Colonic mucosa (tissue), 4 donors: Measurements from ENCODE around the gene NTM. TPM values are rescaled to one million over a fixed set of nuclear protein-coding genes. Genes with fewer than 3 reads are reported as not detected.

Experiments used
- DNase-seq: peaks from one replicate; pipeline ENCODE4 v3.0.0-alpha.2; 2020
- H3K27ac ChIP-seq: fragments of 200-600 bp; one replicate; pipeline ENCODE4 v1.8.0; 2021
- H3K27me3 ChIP-seq: fragments of 200-600 bp; one replicate; pipeline ENCODE4 v1.8.0; 2021
- H3K36me3 ChIP-seq: fragments of 200-600 bp; one replicate; pipeline ENCODE4 v1.8.0; 2021
- H3K4me1 ChIP-seq: fragments of 200-600 bp; one replicate; pipeline ENCODE4 v1.8.0; 2021; ENCODE audit warnings: mild to moderate bottlenecking
- H3K4me3 ChIP-seq: fragments of 200-600 bp; one replicate; pipeline ENCODE4 v1.8.0; 2021
- H3K9ac ChIP-seq, 2 donors: one replicate each; pipeline ENCODE4 v1.7.0; 2013; ENCODE audit warnings: control low read depth in 2 of 2, low read depth in 2 of 2, low read length in 2 of 2
- H3K9me3 ChIP-seq: fragments of 200-600 bp; one replicate; pipeline ENCODE4 v1.8.0; 2021
- intact Hi-C: fragments of 100-400 bp; cut with DNase I; formaldehyde crosslinking; loops from one replicate; pipeline ENCODE4 v1.14.1; 2022
- total RNA-seq, 2 donors: library from RNA; stranded (reverse); fragmentation: NEBNext Ultra II Directional in 1 of 2; extraction: Animal tissue kit (Norgen Biotek cat#: 25700) in 1 of 2; gene quantifications; one replicate each; pipeline ENCODE4 v1.2.1, GENCODE V29; 2021
- TF ChIP-seq, protein P1 (sequence below): fragments of 200-600 bp; IDR thresholded peaks from one replicate; pipeline ENCODE4 v1.8.0; 2022; ENCODE audit warnings: antibody characterized with exemption, mild to moderate bottlenecking
- donor health status: healthy.
- donor health status: DM: no; HTN: no; CAD: no.
- donor health status: DM: no; HTN: no; CAD: no.

The NTM gene
- total RNA-seq, 2 donors from 2014 or later: 1.6 to 2.8 TPM

DNA sequence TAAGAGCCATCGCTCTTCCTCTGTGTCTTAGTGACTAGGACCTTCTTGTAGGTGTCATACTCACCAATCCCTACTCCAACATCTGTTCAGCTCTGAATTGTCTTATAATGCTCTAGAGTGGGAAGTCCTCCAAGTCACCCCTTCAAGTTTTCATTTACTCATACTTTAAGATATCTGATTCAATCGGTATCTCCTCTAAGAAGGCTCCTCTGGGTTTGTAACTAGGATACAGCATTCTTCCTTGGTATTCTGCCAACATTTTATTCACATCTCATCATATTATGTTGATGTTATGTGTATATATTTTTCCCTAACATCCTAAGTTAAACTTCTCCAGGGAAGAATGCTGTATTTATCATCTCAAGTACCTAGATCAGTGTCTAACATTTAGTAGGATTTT is 662.1 kb downstream of the NTM start:
- Histone ChIP-seq H3K9me3 (no peaks in the 10 kb centered on the region), H3K27me3 (no peaks in the 10 kb centered on the region), H3K4me3 (no peak overlapping the region), H3K27ac (no peak overlapping the region), H3K9ac (no peak overlapping the region), H3K4me1 (no peaks in the 10 kb centered on the region), H3K36me3 (no peaks in the 10 kb centered on the region)
- intact Hi-C loops: loop anchor here (5.0 kb wide), 1 partner anchor 165 kb away; no protein-coding TSS in a partner anchor
- DNase-seq: no peak
- TF ChIP-seq, protein P1, sequence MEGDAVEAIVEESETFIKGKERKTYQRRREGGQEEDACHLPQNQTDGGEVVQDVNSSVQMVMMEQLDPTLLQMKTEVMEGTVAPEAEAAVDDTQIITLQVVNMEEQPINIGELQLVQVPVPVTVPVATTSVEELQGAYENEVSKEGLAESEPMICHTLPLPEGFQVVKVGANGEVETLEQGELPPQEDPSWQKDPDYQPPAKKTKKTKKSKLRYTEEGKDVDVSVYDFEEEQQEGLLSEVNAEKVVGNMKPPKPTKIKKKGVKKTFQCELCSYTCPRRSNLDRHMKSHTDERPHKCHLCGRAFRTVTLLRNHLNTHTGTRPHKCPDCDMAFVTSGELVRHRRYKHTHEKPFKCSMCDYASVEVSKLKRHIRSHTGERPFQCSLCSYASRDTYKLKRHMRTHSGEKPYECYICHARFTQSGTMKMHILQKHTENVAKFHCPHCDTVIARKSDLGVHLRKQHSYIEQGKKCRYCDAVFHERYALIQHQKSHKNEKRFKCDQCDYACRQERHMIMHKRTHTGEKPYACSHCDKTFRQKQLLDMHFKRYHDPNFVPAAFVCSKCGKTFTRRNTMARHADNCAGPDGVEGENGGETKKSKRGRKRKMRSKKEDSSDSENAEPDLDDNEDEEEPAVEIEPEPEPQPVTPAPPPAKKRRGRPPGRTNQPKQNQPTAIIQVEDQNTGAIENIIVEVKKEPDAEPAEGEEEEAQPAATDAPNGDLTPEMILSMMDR: no peak

- Histone ChIP-seq H3K4me3 (no peak overlapping the region), H3K27me3 (no peaks in the 10 kb centered on the region), H3K36me3 (no peaks in the 10 kb centered on the region), H3K4me1 (no peaks in the 10 kb centered on the region), H3K27ac (no peak overlapping the region), H3K9me3 (no peaks in the 10 kb centered on the region), H3K9ac (no peak overlapping the region)
- intact Hi-C loops: loop anchor here (5.0 kb wide), 1 partner anchor 166 kb away; no protein-coding TSS in a partner anchor
- TF ChIP-seq, protein P1: no peak
- DNase-seq: no peak
These were observed 662.6 kb downstream of the NTM start for GRCh38 chr11:132033051-132033450.

GRCh38 chr11:132035228-132035627 is 664.8 kb downstream of the NTM start:
- Histone ChIP-seq H3K4me3 (no peak overlapping the region), H3K27me3 (no peaks in the 10 kb centered on the region), H3K27ac (no peak overlapping the region), H3K36me3 (no peaks in the 10 kb centered on the region), H3K4me1 (no peaks in the 10 kb centered on the region), H3K9me3 (no peaks in the 10 kb centered on the region), H3K9ac (no peak overlapping the region)
- no peak for DNase-seq
- TF ChIP-seq, protein P1: no peak
- intact Hi-C loops: no loop called here

- no peaks in the 10 kb centered on the region for H3K4me1 ChIP-seq
- TF ChIP-seq, protein P1: no peak
- no peaks in the 10 kb centered on the region for H3K27me3 ChIP-seq
- DNase-seq: no peak
- H3K27ac ChIP-seq: no peak overlapping the region
- H3K9ac ChIP-seq: no peak overlapping the region
- intact Hi-C loops: no loop called here
- H3K4me3 ChIP-seq: no peak overlapping the region
- no peaks in the 10 kb centered on the region for H3K9me3 ChIP-seq
- no peaks in the 10 kb centered on the region for H3K36me3 ChIP-seq
These were observed 665.4 kb downstream of the NTM start for GRCh38 chr11:132035766-132036165.

GRCh38 chr11:132036220-132036619 is 665.8 kb downstream of the NTM start:
- TF ChIP-seq, protein P1: no peak
- H3K27ac ChIP-seq: no peak overlapping the region
- H3K4me1 ChIP-seq: no peaks in the 10 kb centered on the region
- H3K36me3 ChIP-seq: no peaks in the 10 kb centered on the region
- H3K4me3 ChIP-seq: no peak overlapping the region
- DNase-seq: no peak
- H3K27me3 ChIP-seq: no peaks in the 10 kb centered on the region
- H3K9ac ChIP-seq: no peak overlapping the region
- intact Hi-C loops: no loop called here
- no peaks in the 10 kb centered on the region for H3K9me3 ChIP-seq
